ENCODE results near the gene TFEB.

Gene TFEB

DNA sequence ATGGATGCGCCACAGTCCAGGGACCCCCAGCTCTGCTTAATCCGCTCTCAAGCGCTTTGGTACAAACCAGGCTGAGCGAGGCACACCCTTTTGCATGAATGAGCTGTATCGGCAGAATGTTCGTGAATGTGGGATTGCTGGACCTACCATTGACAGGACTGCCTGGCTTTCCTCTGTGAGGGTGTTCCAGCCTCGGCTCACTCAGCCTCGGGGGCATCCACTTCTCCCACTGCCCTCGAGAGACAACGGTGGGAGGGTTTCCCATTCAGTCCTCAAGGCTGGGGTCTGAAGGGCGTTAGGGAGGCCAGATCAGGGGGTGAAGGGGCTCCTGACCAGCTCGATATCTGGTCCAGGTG is 79.8 kb downstream of the TFEB start:
- Histone ChIP-seq H3K4me1 (ENCODE audit: control insufficient read depth, insufficient read depth, low read length) (peaks cover 4% of the 10 kb centered on the region), H3K9ac (ENCODE audit: low read depth, low read length) (no peak overlapping the region), H3K4me2 (ENCODE audit: low read length) (no peak overlapping the region), H3K4me3 (ENCODE audit: low read length) (no peak overlapping the region), H3K9me3 (replicated peaks; ENCODE audit: low read length) (no peaks in the 10 kb centered on the region), H3K27me3 (ENCODE audit: control insufficient read depth, insufficient read depth, low read length) (peaks cover 48% of the 10 kb centered on the region), H3K36me3 (ENCODE audit: insufficient read depth, low read length) (no peaks in the 10 kb centered on the region)

DNA sequence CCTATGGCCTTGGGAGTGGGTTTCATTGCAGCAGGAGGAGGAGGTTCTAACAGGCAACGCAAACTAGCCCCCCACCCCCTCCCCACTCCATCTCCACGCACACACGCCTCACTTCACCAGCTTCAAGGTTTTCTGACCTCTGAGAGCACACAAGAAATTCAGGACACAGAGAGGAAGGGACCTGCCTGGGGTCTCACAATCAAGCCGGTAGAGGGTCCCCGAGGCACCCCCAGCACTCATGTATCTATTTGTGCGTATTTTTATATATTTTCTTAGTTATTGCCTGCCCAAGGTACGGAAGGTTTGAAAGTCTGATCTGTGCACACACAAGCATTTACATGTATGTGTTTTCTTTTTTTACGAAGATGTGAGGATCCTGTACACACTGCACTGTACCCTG is 80.2 kb downstream of the TFEB start:
- Histone ChIP-seq H3K9me3 (replicated peaks; ENCODE audit: low read length) (no peaks in the 10 kb centered on the region), H3K4me2 (ENCODE audit: low read length) (no peak overlapping the region), H3K9ac (ENCODE audit: low read depth, low read length) (no peak overlapping the region), H3K4me1 (ENCODE audit: control insufficient read depth, insufficient read depth, low read length) (peaks cover 4% of the 10 kb centered on the region), H3K36me3 (ENCODE audit: insufficient read depth, low read length) (no peaks in the 10 kb centered on the region), H3K27me3 (ENCODE audit: control insufficient read depth, insufficient read depth, low read length) (peaks cover 47% of the 10 kb centered on the region), H3K4me3 (ENCODE audit: low read length) (no peak overlapping the region)

DNA sequence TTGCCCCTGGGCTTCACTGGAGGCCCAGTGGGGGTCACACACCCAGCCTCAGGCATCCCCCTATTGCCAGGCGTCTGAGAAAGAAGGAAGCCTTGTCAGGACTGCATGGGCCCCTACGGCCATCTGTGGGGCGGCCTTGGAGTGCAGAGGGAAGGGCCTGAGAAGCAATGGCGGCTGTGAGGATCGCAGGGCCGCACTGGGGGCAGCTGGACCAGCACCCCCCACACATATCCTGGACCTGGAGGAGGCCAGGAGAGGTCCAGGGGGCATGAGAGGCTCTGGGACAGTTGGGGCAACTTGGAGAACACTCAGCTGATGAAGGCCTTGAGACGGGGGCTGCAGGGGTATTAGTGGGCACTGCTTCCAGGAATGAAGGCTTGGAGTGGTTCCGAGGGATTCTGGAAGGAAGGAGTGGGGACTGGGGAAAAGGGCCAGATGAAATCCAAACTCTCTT is 80.7 kb downstream of the TFEB start:
- Histone ChIP-seq H3K4me1 (ENCODE audit: control insufficient read depth, insufficient read depth, low read length) (peaks cover 4% of the 10 kb centered on the region), H3K4me2 (ENCODE audit: low read length) (no peak overlapping the region), H3K9me3 (replicated peaks; ENCODE audit: low read length) (no peaks in the 10 kb centered on the region), H3K36me3 (ENCODE audit: insufficient read depth, low read length) (no peaks in the 10 kb centered on the region), H3K9ac (ENCODE audit: low read depth, low read length) (no peak overlapping the region), H3K27me3 (ENCODE audit: control insufficient read depth, insufficient read depth, low read length) (peaks cover 45% of the 10 kb centered on the region), H3K4me3 (ENCODE audit: low read length) (no peak overlapping the region)

GRCh38 chr6:41654151-41654697 is 81.2 kb downstream of the TFEB start:
- Histone ChIP-seq H3K36me3 (ENCODE audit: insufficient read depth, low read length) (no peaks in the 10 kb centered on the region), H3K4me3 (ENCODE audit: low read length) (no peak overlapping the region), H3K9ac (ENCODE audit: low read depth, low read length) (no peak overlapping the region), H3K4me1 (ENCODE audit: control insufficient read depth, insufficient read depth, low read length) (peaks cover 7% of the 10 kb centered on the region), H3K4me2 (ENCODE audit: low read length) (no peak overlapping the region), H3K27me3 (ENCODE audit: control insufficient read depth, insufficient read depth, low read length) (peaks cover 49% of the 10 kb centered on the region), H3K9me3 (replicated peaks; ENCODE audit: low read length) (no peaks in the 10 kb centered on the region)

- Histone ChIP-seq H3K9ac (ENCODE audit: low read depth, low read length) (no peak overlapping the region), H3K27me3 (ENCODE audit: control insufficient read depth, insufficient read depth, low read length) (peaks cover 48% of the 10 kb centered on the region), H3K4me1 (ENCODE audit: control insufficient read depth, insufficient read depth, low read length) (peaks cover 13% of the 10 kb centered on the region), H3K4me3 (ENCODE audit: low read length) (no peak overlapping the region), H3K36me3 (ENCODE audit: insufficient read depth, low read length) (no peaks in the 10 kb centered on the region), H3K9me3 (replicated peaks; ENCODE audit: low read length) (no peaks in the 10 kb centered on the region), H3K4me2 (ENCODE audit: low read length) (no peak overlapping the region)
These were observed 81.7 kb downstream of the TFEB start for GRCh38 chr6:41653691-41654090.

DNA sequence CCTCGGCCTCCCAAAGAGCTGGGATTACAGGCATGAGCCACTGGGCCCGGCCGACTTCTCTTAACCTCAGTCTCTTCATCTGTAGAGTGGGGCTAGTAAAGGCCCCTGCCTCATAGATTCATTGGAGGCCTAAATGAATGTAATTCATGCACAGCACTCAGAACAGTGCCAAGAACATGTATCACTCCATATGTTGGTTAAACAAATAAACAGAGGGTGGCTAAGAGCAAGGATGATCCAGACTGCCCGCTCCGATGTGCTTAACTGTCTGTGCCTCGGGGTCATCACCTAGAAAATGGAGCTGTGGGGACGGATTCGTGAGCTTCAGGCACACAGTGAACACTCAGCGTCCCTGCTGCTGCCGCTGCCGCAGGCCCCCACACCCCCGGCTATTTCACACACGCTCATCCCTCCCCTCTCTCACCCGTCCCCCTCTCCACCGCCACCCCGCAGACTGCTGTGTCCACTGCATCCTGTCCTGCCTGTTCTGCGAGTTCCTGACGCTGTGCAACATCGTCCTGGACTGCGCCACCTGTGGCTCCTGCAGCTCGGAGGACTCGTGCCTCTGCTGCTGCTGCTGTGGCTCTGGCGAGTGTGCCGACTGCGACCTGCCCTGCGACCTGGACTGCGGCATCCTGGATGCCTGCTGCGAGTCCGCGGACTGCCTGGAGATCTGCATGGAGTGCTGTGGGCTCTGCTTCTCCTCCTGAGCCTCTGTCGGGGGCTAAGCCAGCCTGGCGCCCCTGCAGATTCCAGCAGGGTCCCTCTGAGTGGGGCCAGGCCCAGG is 82.3 kb downstream of the TFEB start:
- Histone ChIP-seq H3K4me2 (ENCODE audit: low read length) (no peak overlapping the region), H3K27me3 (ENCODE audit: control insufficient read depth, insufficient read depth, low read length) (peaks cover 43% of the 10 kb centered on the region), H3K4me1 (ENCODE audit: control insufficient read depth, insufficient read depth, low read length) (peaks cover 15% of the 10 kb centered on the region), H3K9me3 (replicated peaks; ENCODE audit: low read length) (no peaks in the 10 kb centered on the region), H3K36me3 (ENCODE audit: insufficient read depth, low read length) (no peaks in the 10 kb centered on the region), H3K4me3 (ENCODE audit: low read length) (no peak overlapping the region), H3K9ac (ENCODE audit: low read depth, low read length) (no peak overlapping the region)

- no peaks in the 10 kb centered on the region for H3K9me3 ChIP-seq (replicated peaks; ENCODE audit: low read length)
- peaks cover 18% of the 10 kb centered on the region for H3K4me1 ChIP-seq (ENCODE audit: control insufficient read depth, insufficient read depth, low read length)
- H3K36me3 ChIP-seq (ENCODE audit: insufficient read depth, low read length) = no peaks in the 10 kb centered on the region
- H3K4me3 ChIP-seq (ENCODE audit: low read length) = no peak overlapping the region
- H3K4me2 ChIP-seq (ENCODE audit: low read length) = no peak overlapping the region
- H3K27me3 ChIP-seq (ENCODE audit: control insufficient read depth, insufficient read depth, low read length) = peaks cover 44% of the 10 kb centered on the region
- no peak overlapping the region for H3K9ac ChIP-seq (ENCODE audit: low read depth, low read length)
These were observed 83.3 kb downstream of the TFEB start for GRCh38 chr6:41651962-41652657.

- Histone ChIP-seq H3K27me3 (ENCODE audit: control insufficient read depth, insufficient read depth, low read length) (peaks cover 50% of the 10 kb centered on the region), H3K4me3 (ENCODE audit: low read length) (no peak overlapping the region), H3K9me3 (replicated peaks; ENCODE audit: low read length) (no peaks in the 10 kb centered on the region), H3K9ac (ENCODE audit: low read depth, low read length) (no peak overlapping the region), H3K36me3 (ENCODE audit: insufficient read depth, low read length) (no peaks in the 10 kb centered on the region), H3K4me2 (ENCODE audit: low read length) (no peak overlapping the region), H3K4me1 (ENCODE audit: control insufficient read depth, insufficient read depth, low read length) (peaks cover 22% of the 10 kb centered on the region)
These were observed 84.0 kb downstream of the TFEB start for GRCh38 chr6:41651246-41651961.

DNA sequence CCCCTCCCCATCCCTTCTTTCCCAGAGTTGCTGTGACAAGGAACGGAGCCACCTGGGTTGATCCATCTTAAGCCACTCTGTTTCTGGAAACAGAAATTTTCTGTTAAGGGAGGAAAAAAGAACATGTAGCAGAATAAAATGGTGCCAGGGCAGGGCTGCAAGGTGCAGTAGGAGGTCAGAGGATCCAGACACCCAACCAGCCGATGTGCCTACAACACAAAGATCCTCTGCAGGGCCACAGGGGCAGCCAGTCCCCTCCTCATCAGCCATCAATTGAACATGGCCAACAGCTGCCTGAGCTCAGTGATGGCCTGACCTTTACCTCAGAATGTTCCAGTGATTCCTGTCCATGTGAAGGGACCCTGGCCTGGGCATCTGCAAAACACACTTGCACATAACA is 85.3 kb downstream of the TFEB start:
- H3K4me2 ChIP-seq (ENCODE audit: low read length) = no peak overlapping the region
- peaks cover 18% of the 10 kb centered on the region for H3K4me1 ChIP-seq (ENCODE audit: control insufficient read depth, insufficient read depth, low read length)
- peaks cover 54% of the 10 kb centered on the region for H3K27me3 ChIP-seq (ENCODE audit: control insufficient read depth, insufficient read depth, low read length)
- no peak overlapping the region for H3K9ac ChIP-seq (ENCODE audit: low read depth, low read length)
- no peaks in the 10 kb centered on the region for H3K9me3 ChIP-seq (replicated peaks; ENCODE audit: low read length)
- H3K4me3 ChIP-seq (ENCODE audit: low read length) = no peak overlapping the region
- no peaks in the 10 kb centered on the region for H3K36me3 ChIP-seq (ENCODE audit: insufficient read depth, low read length)

DNA sequence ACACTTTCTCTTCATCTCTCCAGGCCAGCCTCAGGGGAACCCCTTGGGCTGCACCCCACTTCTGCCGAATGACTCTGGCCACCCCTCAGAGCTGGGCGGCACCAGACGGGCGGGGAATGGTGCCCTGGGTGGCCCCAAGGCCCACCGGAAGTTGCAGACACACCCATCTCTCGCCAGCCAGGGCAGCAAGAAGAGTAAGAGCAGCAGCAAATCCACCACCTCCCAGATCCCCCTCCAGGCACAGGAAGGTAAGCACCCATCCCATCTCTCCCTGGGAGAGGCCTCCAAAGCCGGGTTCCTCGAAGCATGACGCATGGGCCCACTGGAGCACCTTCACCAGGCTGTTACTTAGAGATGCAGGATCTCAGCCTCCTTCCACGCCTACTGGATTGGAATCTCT is 85.8 kb downstream of the TFEB start:
- Histone ChIP-seq H3K4me1 (ENCODE audit: control insufficient read depth, insufficient read depth, low read length) (peaks cover 18% of the 10 kb centered on the region), H3K36me3 (ENCODE audit: insufficient read depth, low read length) (no peaks in the 10 kb centered on the region), H3K4me3 (ENCODE audit: low read length) (no peak overlapping the region), H3K9ac (ENCODE audit: low read depth, low read length) (no peak overlapping the region), H3K27me3 (ENCODE audit: control insufficient read depth, insufficient read depth, low read length) (peaks cover 55% of the 10 kb centered on the region), H3K9me3 (replicated peaks; ENCODE audit: low read length) (no peaks in the 10 kb centered on the region), H3K4me2 (ENCODE audit: low read length) (no peak overlapping the region)

- H3K27me3 ChIP-seq (ENCODE audit: control insufficient read depth, insufficient read depth, low read length) = peaks cover 57% of the 10 kb centered on the region
- no peak overlapping the region for H3K4me2 ChIP-seq (ENCODE audit: low read length)
- no peaks in the 10 kb centered on the region for H3K36me3 ChIP-seq (ENCODE audit: insufficient read depth, low read length)
- no peak overlapping the region for H3K9ac ChIP-seq (ENCODE audit: low read depth, low read length)
- H3K4me1 ChIP-seq (ENCODE audit: control insufficient read depth, insufficient read depth, low read length) = peaks cover 18% of the 10 kb centered on the region
- H3K9me3 ChIP-seq (replicated peaks; ENCODE audit: low read length) = no peaks in the 10 kb centered on the region
- H3K4me3 ChIP-seq (ENCODE audit: low read length) = no peak overlapping the region
These were observed 86.5 kb downstream of the TFEB start for GRCh38 chr6:41648921-41649320.
